Colonic mucosa (tissue), 4 donors: ENCODE data around the gene CRYBB1. TPM values are rescaled to one million over a fixed set of nuclear protein-coding genes. Genes with fewer than 3 reads are reported as not detected.

ENCODE experiments used
- DNase-seq: peaks from one replicate; pipeline ENCODE4 v3.0.0-alpha.2; 2020
- H3K27ac ChIP-seq: fragments of 200-600 bp; one replicate; pipeline ENCODE4 v1.8.0; 2021
- H3K27me3 ChIP-seq: fragments of 200-600 bp; one replicate; pipeline ENCODE4 v1.8.0; 2021
- H3K36me3 ChIP-seq: fragments of 200-600 bp; one replicate; pipeline ENCODE4 v1.8.0; 2021
- H3K4me1 ChIP-seq: fragments of 200-600 bp; one replicate; pipeline ENCODE4 v1.8.0; 2021; ENCODE audit warnings: mild to moderate bottlenecking
- H3K4me3 ChIP-seq: fragments of 200-600 bp; one replicate; pipeline ENCODE4 v1.8.0; 2021
- H3K9ac ChIP-seq, 2 donors: one replicate each; pipeline ENCODE4 v1.7.0; 2013; ENCODE audit warnings: control low read depth in 2 of 2, low read depth in 2 of 2, low read length in 2 of 2
- H3K9me3 ChIP-seq: fragments of 200-600 bp; one replicate; pipeline ENCODE4 v1.8.0; 2021
- CTCF ChIP-seq: fragments of 200-600 bp; IDR thresholded peaks from one replicate; pipeline ENCODE4 v1.8.0; 2022; ENCODE audit warnings: antibody characterized with exemption, mild to moderate bottlenecking
- intact Hi-C: fragments of 100-400 bp; cut with DNase I; formaldehyde crosslinking; loops from one replicate; pipeline ENCODE4 v1.14.1; 2022
- total RNA-seq, 2 donors: library from RNA; stranded (reverse); fragmentation: NEBNext Ultra II Directional in 1 of 2; extraction: Animal tissue kit (Norgen Biotek cat#: 25700) in 1 of 2; gene quantifications; one replicate each; pipeline ENCODE4 v1.2.1, GENCODE V29; 2021
- donor health status: healthy.
- donor health status: DM: no; HTN: no; CAD: no.
- donor health status: DM: no; HTN: no; CAD: no.

CRYBB1 gene
- total RNA-seq, 2 donors from 2014 or later = 0.32 TPM; not detected in 1

DNA sequence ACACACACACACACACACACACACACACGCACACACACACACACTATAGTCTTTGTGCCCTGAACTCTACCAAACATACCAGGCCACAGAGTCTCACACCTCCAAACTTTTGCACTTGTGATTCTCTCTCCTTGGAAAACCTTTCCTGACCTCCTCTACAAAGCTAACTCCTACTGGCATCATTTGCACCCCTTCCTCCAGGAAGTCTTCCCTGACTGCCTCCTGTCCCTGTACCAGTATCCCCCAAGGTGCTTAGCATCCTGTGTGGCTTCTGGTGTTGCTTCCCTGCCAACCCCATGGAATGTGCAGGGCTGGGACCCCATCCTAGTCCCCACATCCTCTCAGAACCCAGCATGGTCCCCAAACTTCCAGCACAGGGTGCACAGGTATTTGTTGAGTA, 36.8 kb downstream of the CRYBB1 start:
- Histone ChIP-seq H3K9me3 (no peaks in the 10 kb centered on the region), H3K4me3 (no peak overlapping the region), H3K9ac (no peak overlapping the region), H3K27ac (no peak overlapping the region), H3K4me1 (no peaks in the 10 kb centered on the region), H3K27me3 (no peaks in the 10 kb centered on the region), H3K36me3 (no peaks in the 10 kb centered on the region)
- intact Hi-C loops = no loop called here
- no peak for DNase-seq
- TF ChIP-seq CTCF = no peak

DNA sequence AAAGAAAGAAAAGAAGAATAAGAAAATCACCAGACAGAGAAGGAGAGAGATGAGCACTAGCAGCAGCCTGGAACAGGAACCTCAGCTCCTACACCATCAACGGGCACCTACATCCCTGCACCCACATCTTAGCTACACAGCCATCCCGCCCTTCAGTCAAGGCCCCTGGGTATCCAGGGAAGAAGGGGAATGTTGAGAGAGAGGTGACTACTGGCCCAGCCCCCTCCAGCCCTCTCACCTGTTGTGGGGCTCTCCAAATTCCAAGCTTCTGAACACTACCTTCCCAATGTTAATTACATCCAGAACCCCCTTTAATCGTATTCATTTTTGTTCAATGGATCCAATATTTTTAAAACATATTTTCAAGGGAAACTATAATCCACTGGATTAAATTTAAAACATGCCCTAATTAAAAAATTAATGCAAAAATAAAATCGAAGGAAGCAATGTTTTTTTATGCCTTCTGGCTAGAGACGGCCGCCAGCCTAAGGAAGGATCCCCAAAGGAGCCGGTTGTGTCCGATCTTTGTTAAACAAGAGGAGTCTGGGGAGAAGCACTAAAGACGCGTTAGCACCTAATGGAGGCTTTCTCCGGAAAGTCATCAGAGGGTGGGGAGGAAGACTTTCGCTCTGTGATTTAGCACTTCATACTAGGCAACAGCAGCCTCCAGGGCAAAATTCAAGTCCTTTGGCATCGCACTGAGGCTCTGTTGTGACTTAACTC, 37.4 kb downstream of the CRYBB1 start:
- H3K4me1 ChIP-seq = no peaks in the 10 kb centered on the region
- no peak for TF ChIP-seq CTCF
- no peaks in the 10 kb centered on the region for H3K9me3 ChIP-seq
- H3K36me3 ChIP-seq = no peaks in the 10 kb centered on the region
- DNase-seq = no peak
- H3K9ac ChIP-seq = no peak overlapping the region
- no peaks in the 10 kb centered on the region for H3K27me3 ChIP-seq
- H3K27ac ChIP-seq = no peak overlapping the region
- intact Hi-C loops = no loop called here
- H3K4me3 ChIP-seq = no peak overlapping the region

- H3K9me3 ChIP-seq = no peaks in the 10 kb centered on the region
- intact Hi-C loops = no loop called here
- no peak overlapping the region for H3K4me3 ChIP-seq
- H3K36me3 ChIP-seq = no peaks in the 10 kb centered on the region
- no peak overlapping the region for H3K27ac ChIP-seq
- H3K4me1 ChIP-seq = no peaks in the 10 kb centered on the region
- peak; percentile 35 for DNase-seq
- H3K27me3 ChIP-seq = no peaks in the 10 kb centered on the region
- no peak for TF ChIP-seq CTCF
- no peak overlapping the region for H3K9ac ChIP-seq
Measured at GRCh38 chr22:26579331-26579886, 38.4 kb downstream of the CRYBB1 start.

- Histone ChIP-seq H3K4me3 (no peak overlapping the region), H3K9ac (no peak overlapping the region), H3K27me3 (no peaks in the 10 kb centered on the region), H3K27ac (no peak overlapping the region), H3K4me1 (no peaks in the 10 kb centered on the region), H3K36me3 (no peaks in the 10 kb centered on the region), H3K9me3 (no peaks in the 10 kb centered on the region)
- no peak for DNase-seq
- intact Hi-C loops = no loop called here
- no peak for TF ChIP-seq CTCF
Measured at GRCh38 chr22:26577081-26577480, 40.7 kb downstream of the CRYBB1 start.

- no peaks in the 10 kb centered on the region for H3K36me3 ChIP-seq
- intact Hi-C loops = no loop called here
- H3K27me3 ChIP-seq = no peaks in the 10 kb centered on the region
- H3K9me3 ChIP-seq = no peaks in the 10 kb centered on the region
- H3K4me3 ChIP-seq = no peak overlapping the region
- no peak overlapping the region for H3K9ac ChIP-seq
- H3K4me1 ChIP-seq = no peaks in the 10 kb centered on the region
- H3K27ac ChIP-seq = no peak overlapping the region
- no peak for DNase-seq
- no peak for TF ChIP-seq CTCF
Measured at GRCh38 chr22:26576026-26576680, 41.7 kb downstream of the CRYBB1 start.
